Measurements from ENCODE around the gene ISOC2. TPM values are rescaled to one million over a fixed set of nuclear protein-coding genes. Genes with fewer than 3 reads are reported as not detected.

ISOC2 gene
- polyA plus RNA-seq, 3 donors, result 57.7 to 135 (median 79.6) TPM

DNA sequence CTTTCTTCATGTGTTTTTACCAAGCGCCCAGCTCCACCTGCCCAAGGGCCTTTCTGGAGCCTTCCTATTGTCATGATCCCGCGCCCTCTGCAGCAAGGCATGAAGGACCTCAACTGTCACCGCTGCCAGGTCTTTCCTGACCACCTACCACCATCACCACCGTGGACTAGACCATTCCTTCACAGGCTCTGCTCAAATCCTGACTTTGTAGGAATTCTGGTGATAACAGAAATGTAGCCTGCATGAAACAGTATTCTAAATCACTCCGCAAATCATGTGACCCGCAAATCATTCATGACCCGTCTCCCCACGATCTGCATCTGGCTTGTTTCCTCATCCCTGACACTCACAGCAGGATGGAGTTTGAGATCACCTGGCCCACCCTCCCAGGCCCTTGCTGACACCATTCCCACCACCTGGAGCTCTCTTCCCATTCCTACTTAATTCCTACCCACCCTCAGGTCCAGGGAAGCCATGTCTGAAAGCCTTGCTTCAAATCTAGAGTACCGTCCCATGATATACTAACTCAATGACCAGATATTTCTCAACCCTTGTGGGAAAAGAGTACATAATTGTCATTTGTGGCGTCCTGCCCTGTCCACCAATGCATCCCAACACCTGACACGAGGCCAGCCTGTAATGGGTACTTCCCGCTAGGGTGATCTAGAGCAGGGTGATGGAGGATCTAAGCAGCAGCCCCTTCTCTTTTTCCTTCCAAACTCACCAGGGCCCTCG is 55.2 kb downstream of the ISOC2 start:
- H3K27ac ChIP-seq (ENCODE audit: low read depth, low read length), result no peak overlapping the region
- 77 to 87% (median 78%) methylated on average over 14 of the region's 14 CpGs for WGBS, 3 donors

DNA sequence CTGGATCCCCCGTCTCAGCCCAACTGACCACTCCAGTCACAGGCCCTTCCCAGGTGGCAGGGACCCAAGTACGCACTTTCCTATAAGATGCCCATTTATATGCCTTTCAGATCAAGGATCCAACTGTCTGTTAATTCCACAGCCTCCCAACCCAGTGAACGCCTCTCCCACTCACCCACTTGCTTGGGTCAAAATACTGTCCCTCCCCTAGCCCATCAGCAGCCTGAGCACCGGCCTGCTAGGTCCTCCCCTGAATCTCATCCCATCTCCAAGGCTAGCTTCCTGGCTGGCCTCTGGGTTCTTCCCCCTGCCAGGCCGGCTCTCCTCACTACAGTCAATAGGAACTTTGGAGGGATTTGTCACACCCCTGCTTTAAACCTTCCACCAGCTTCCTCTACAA is 55.8 kb downstream of the ISOC2 start:
- no peak overlapping the region for H3K27ac ChIP-seq (ENCODE audit: low read depth, low read length)
- WGBS, 3 donors, result 86 to 93% (median 86%) methylated on average over 5 of the region's 5 CpGs

Other genes starting within 250 kb of the ISOC2 start
- gene TMEM86B, start 232.9 kb downstream of the ISOC2 start, polyA plus RNA-seq, result 1 to 10 TPM; 2.1 to 4.0 (median 2.3) TPM
- gene PPP6R1, start 202.6 kb downstream of the ISOC2 start, polyA plus RNA-seq, result 10 to 100 TPM; 12.9 to 31.3 (median 27.6) TPM
- 10 to 100 TPM; 21.9 to 39.9 (median 35.0) TPM for gene HSPBP1, start 181.5 kb downstream of the ISOC2 start, polyA plus RNA-seq
- gene BRSK1, start 177.6 kb downstream of the ISOC2 start, polyA plus RNA-seq, result 1 to 10 TPM in 1 of 3 donors, under 1 TPM in 2; 0.36 to 1.0 (median 0.79) TPM
- 1 to 10 TPM in 2 of 3 donors, under 1 TPM in 1; 0.74 to 4.0 (median 2.4) TPM for gene TMEM150B, start 136.3 kb downstream of the ISOC2 start, polyA plus RNA-seq
- 1 to 10 TPM; 5.2 to 6.6 (median 6.5) TPM for gene KMT5C, start 121.8 kb downstream of the ISOC2 start, polyA plus RNA-seq
- gene COX6B2, start 106.9 kb downstream of the ISOC2 start, polyA plus RNA-seq, result under 1 TPM in 2 of 3 donors, not detected in 1; 0.03 to 0.06 TPM
- gene GARIN5B, start 98.4 kb downstream of the ISOC2 start, polyA plus RNA-seq, result not detected
- gene IL11, start 91.2 kb downstream of the ISOC2 start, polyA plus RNA-seq, result 1 to 10 TPM in 1 of 3 donors, under 1 TPM in 1, not detected in 1; 0.28 to 1.7 TPM
- gene TMEM190, start 84.8 kb downstream of the ISOC2 start, polyA plus RNA-seq, result not detected
- under 1 TPM in 2 of 3 donors, not detected in 1; 0.16 to 0.90 TPM for gene TMEM238, start 77.3 kb downstream of the ISOC2 start, polyA plus RNA-seq
- gene RPL28, start 75.7 kb downstream of the ISOC2 start, polyA plus RNA-seq, result 1,000 to 10,000 TPM in 2 of 3 donors, 100 to 1,000 TPM in 1; 888 to 2,238 (median 2,131) TPM
- gene UBE2S, start 53.9 kb downstream of the ISOC2 start, polyA plus RNA-seq, result 1 to 10 TPM; 2.9 to 9.3 (median 7.4) TPM
- under 1 TPM in 2 of 3 donors, not detected in 1; 0.07 to 0.11 TPM for gene SHISA7, start 18.3 kb downstream of the ISOC2 start, polyA plus RNA-seq
- not detected for gene C19orf85, start 3.1 kb upstream of the ISOC2 start, polyA plus RNA-seq
- 1 to 10 TPM; 1.9 to 5.6 (median 4.0) TPM for gene ZNF628, start 15.0 kb upstream of the ISOC2 start, polyA plus RNA-seq
- 10 to 100 TPM in 1 of 3 donors, 1 to 10 TPM in 2; 4.4 to 10.2 (median 7.7) TPM for gene NAT14, start 23.5 kb upstream of the ISOC2 start, polyA plus RNA-seq
- gene SSC5D, start 26.8 kb upstream of the ISOC2 start, polyA plus RNA-seq, result 1 to 10 TPM in 2 of 3 donors, under 1 TPM in 1; 0.28 to 9.4 (median 3.9) TPM
- gene SBK2, start 75.5 kb upstream of the ISOC2 start, polyA plus RNA-seq, result under 1 TPM in 2 of 3 donors, not detected in 1; 0.12 to 0.90 TPM
- gene SBK3, start 83.9 kb upstream of the ISOC2 start, polyA plus RNA-seq, result 1 to 10 TPM in 2 of 3 donors, under 1 TPM in 1; 0.29 to 1.6 (median 1.2) TPM
- gene ZNF579, start 119.2 kb upstream of the ISOC2 start, polyA plus RNA-seq, result 1 to 10 TPM; 3.7 to 7.8 (median 7.2) TPM
- gene FIZ1, start 137.9 kb upstream of the ISOC2 start, polyA plus RNA-seq, result 1 to 10 TPM; 6.8 to 9.7 (median 8.4) TPM
- gene ZNF524, start 138.6 kb upstream of the ISOC2 start, polyA plus RNA-seq, result 10 to 100 TPM; 27.9 to 60.9 (median 35.5) TPM
- gene ZNF865, start 144.0 kb upstream of the ISOC2 start, polyA plus RNA-seq, result 1 to 10 TPM; 3.8 to 6.8 (median 4.7) TPM
- gene ZNF784, start 162.9 kb upstream of the ISOC2 start, polyA plus RNA-seq, result 1 to 10 TPM; 2.6 to 7.0 (median 5.2) TPM
- gene ZNF580, start 179.4 kb upstream of the ISOC2 start, polyA plus RNA-seq, result 10 to 100 TPM; 17.9 to 41.2 (median 26.1) TPM
- 10 to 100 TPM; 14.3 to 24.5 (median 18.1) TPM for gene ZNF581, start 182.0 kb upstream of the ISOC2 start, polyA plus RNA-seq
- gene CCDC106, start 186.6 kb upstream of the ISOC2 start, polyA plus RNA-seq, result 10 to 100 TPM in 2 of 3 donors, 1 to 10 TPM in 1; 6.3 to 23.2 (median 17.8) TPM
- gene U2AF2, start 193.4 kb upstream of the ISOC2 start, polyA plus RNA-seq, result 100 to 1,000 TPM in 1 of 3 donors, 10 to 100 TPM in 2; 54.3 to 122 (median 95.0) TPM
- 100 to 1,000 TPM in 1 of 3 donors, 10 to 100 TPM in 2; 71.6 to 117 (median 89.0) TPM for gene EPN1, start 213.6 kb upstream of the ISOC2 start, polyA plus RNA-seq